ENCODE measurements around the gene MKS1. TPM values are rescaled to one million over a fixed set of nuclear protein-coding genes. Genes with fewer than 3 reads are reported as not detected.

Gene MKS1
- total and polyA plus RNA-seq, 12 donors: 9.1 to 28.2 (median 16.5) TPM

DNA sequence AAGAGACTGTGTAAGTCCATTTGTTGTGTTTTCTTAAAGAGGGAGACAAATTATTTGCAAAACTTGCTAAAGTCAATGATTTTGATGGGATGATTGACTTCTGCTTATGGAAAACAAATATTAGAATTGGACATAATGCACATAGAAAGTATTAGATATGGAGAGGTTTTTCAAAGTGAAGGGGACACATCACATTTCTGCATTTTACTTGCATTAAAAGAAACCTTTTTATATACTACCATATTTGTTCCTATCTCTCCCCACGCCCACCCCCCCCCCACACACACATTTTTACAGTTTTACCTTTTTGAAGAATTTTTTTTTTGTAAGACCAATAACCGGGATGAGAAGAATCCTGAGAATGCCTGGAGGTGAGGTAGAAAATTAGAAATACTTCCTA, 60.9 kb downstream of the MKS1 start:
- intact Hi-C loops (cut with DNase I): no loop called here
- H3K4me1 ChIP-seq (replicated peaks in 1 of 2): peaks cover 0 to 8% of the 10 kb centered on the region in 2 donors
- no peak for DNase-seq
- no peaks in the 10 kb centered on the region for H3K36me3 ChIP-seq (replicated peaks in 1 of 2)
- TF ChIP-seq, protein P1, sequence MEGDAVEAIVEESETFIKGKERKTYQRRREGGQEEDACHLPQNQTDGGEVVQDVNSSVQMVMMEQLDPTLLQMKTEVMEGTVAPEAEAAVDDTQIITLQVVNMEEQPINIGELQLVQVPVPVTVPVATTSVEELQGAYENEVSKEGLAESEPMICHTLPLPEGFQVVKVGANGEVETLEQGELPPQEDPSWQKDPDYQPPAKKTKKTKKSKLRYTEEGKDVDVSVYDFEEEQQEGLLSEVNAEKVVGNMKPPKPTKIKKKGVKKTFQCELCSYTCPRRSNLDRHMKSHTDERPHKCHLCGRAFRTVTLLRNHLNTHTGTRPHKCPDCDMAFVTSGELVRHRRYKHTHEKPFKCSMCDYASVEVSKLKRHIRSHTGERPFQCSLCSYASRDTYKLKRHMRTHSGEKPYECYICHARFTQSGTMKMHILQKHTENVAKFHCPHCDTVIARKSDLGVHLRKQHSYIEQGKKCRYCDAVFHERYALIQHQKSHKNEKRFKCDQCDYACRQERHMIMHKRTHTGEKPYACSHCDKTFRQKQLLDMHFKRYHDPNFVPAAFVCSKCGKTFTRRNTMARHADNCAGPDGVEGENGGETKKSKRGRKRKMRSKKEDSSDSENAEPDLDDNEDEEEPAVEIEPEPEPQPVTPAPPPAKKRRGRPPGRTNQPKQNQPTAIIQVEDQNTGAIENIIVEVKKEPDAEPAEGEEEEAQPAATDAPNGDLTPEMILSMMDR (IDR thresholded peaks at IDR 0.05): no peak
- no peak for TF ChIP-seq POLR2A (IDR thresholded peaks at IDR 0.05)
- no peak overlapping the region for H3K27ac ChIP-seq
- peaks cover 41% of the 10 kb centered on the region for H3K27me3 ChIP-seq
- H3K4me3 ChIP-seq: no peak overlapping the region
- 63 to 75% (median 69%) methylated on average over 2 of the region's 2 CpGs for WGBS, 4 donors
- no peaks in the 10 kb centered on the region for H3K9me3 ChIP-seq (replicated peaks in 1 of 3)

DNA sequence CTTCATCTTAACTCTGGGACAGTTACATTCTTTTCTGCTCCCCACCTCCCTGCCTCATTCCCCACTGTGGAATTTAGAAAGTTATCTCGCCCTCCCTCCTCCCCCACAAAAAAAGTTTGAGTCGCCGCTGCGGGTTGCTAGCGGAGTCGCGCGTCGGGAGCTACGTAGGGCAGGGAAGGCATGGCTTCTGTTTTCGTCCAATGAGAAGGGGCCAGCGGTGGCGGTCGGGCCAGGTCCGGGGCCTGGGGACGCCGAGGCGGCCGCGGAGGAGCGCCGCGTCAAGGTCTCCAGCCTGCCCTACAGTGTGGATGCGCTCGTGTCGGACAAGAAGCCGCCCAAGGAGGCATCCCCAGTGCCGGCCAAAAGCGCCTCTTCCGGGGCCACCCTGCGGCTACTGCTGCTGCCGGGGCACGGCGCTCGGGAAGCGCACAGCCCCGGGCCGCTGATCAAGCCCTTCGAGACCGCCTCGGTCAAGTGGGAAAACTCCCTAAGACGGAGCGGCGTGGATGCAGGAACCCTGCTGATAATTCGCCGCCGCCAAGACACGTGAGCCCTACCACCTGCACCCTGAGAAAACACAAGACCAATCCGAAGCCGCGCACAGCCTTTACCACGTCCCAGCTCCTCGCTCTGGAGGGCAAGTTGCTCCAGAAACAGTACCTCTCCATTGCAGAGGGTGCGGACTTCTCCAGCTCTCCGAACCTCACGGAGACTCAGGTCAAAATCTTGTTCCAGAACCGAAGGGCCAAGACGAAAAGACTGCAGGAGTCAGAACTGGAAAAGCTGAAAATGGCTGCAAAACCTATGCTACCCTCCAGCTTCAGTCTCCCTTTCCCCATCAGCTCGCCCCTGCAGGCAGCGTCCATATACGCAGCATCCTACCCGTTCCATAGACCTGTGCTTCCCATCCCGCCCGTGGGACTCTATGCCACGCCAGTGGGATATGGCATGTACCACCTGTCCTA, 61.9 kb downstream of the MKS1 start:
- 3 to 8% (median 3%) methylated on average over 12 to 65 of the region's 65 CpGs for WGBS, 4 donors
- no peaks in the 10 kb centered on the region for H3K36me3 ChIP-seq (replicated peaks in 1 of 2)
- peaks cover 46% of the 10 kb centered on the region for H3K27me3 ChIP-seq
- intact Hi-C loops (cut with DNase I): no loop called here
- H3K4me3 ChIP-seq: peak overlapping the region in 2 of 4 donors; percentile 3 to 43
- peak in 3 of 7 donors; percentile 2 to 21 (median 8) for DNase-seq
- peaks cover 0 to 8% of the 10 kb centered on the region in 2 donors for H3K4me1 ChIP-seq (replicated peaks in 1 of 2)
- no peak overlapping the region for H3K27ac ChIP-seq
- TF ChIP-seq POLR2A (IDR thresholded peaks at IDR 0.05): no peak
- TF ChIP-seq, protein P1 (IDR thresholded peaks at IDR 0.05): no peak
- no peaks in the 10 kb centered on the region for H3K9me3 ChIP-seq (replicated peaks in 1 of 3)

Other genes with a start within 250 kb of the MKS1 start
- 100 to 1,000 TPM in 1 of 9 donors, 10 to 100 TPM in 8; 40.8 to 105 (median 72.0) TPM for gene VEZF1, start 231.0 kb downstream of the MKS1 start, total RNA-seq
- 10 to 100 TPM; 14.1 to 58.5 (median 23.1) TPM for gene VEZF1, start 231.0 kb downstream of the MKS1 start, polyA plus RNA-seq
- 100 to 1,000 TPM; 131 to 236 (median 206) TPM for gene SRSF1, start 212.0 kb downstream of the MKS1 start, total RNA-seq
- 100 to 1,000 TPM; 105 to 276 (median 137) TPM for gene SRSF1, start 212.0 kb downstream of the MKS1 start, polyA plus RNA-seq
- gene DYNLL2, start 135.8 kb downstream of the MKS1 start, total RNA-seq: 100 to 1,000 TPM in 1 of 9 donors, 10 to 100 TPM in 8; 18.5 to 207 (median 46.6) TPM
- 100 to 1,000 TPM in 1 of 3 donors, 10 to 100 TPM in 2; 19.8 to 194 (median 31.0) TPM for gene DYNLL2, start 135.8 kb downstream of the MKS1 start, polyA plus RNA-seq
- not detected for gene OR4D1, start 70.9 kb downstream of the MKS1 start, total RNA-seq
- gene OR4D1, start 70.9 kb downstream of the MKS1 start, polyA plus RNA-seq: under 1 TPM in 1 of 3 donors, not detected in 2; under 0.01 TPM
- gene OR4D2, start 52.3 kb downstream of the MKS1 start, total RNA-seq: not detected
- gene OR4D2, start 52.3 kb downstream of the MKS1 start, polyA plus RNA-seq: not detected
- gene EPX, start 26.5 kb downstream of the MKS1 start, total RNA-seq: not detected
- gene EPX, start 26.5 kb downstream of the MKS1 start, polyA plus RNA-seq: not detected
- under 1 TPM in 1 of 9 donors, not detected in 8; 0.06 TPM for gene LPO, start 19.3 kb upstream of the MKS1 start, total RNA-seq
- under 1 TPM in 1 of 3 donors, not detected in 2; 0.16 TPM for gene LPO, start 19.3 kb upstream of the MKS1 start, polyA plus RNA-seq
- gene MPO, start 61.7 kb upstream of the MKS1 start, total RNA-seq: 1 to 10 TPM in 1 of 9 donors, under 1 TPM in 6, not detected in 2; 0.19 to 1.4 (median 0.40) TPM
- under 1 TPM in 2 of 3 donors, not detected in 1; 0.13 to 0.24 TPM for gene MPO, start 61.7 kb upstream of the MKS1 start, polyA plus RNA-seq
- 10 to 100 TPM in 7 of 9 donors, 1 to 10 TPM in 2; 7.1 to 57.8 (median 21.8) TPM for gene TSPOAP1, start 109.5 kb upstream of the MKS1 start, total RNA-seq
- 100 to 1,000 TPM in 1 of 3 donors, 10 to 100 TPM in 1, 1 to 10 TPM in 1; 4.7 to 140 (median 96.6) TPM for gene TSPOAP1, start 109.5 kb upstream of the MKS1 start, polyA plus RNA-seq
- 100 to 1,000 TPM in 3 of 9 donors, 10 to 100 TPM in 6; 65.5 to 149 (median 96.5) TPM for gene SUPT4H1, start 132.9 kb upstream of the MKS1 start, total RNA-seq
- gene SUPT4H1, start 132.9 kb upstream of the MKS1 start, polyA plus RNA-seq: 100 to 1,000 TPM in 1 of 3 donors, 10 to 100 TPM in 2; 58.6 to 178 (median 60.8) TPM
- 10 to 100 TPM; 10.5 to 30.8 (median 17.8) TPM for gene RNF43, start 198.3 kb upstream of the MKS1 start, total RNA-seq
- gene RNF43, start 198.3 kb upstream of the MKS1 start, polyA plus RNA-seq: 1 to 10 TPM; 5.9 to 9.8 (median 7.5) TPM

Data from adrenal gland (tissue), 12 donors.